ENCODE measurements around the gene TENT5C. TPM values are rescaled to one million over a fixed set of nuclear protein-coding genes. Genes with fewer than 3 reads are reported as not detected.

Gene TENT5C
- total RNA-seq, 4 donors from 2014 or later, result 0.27 to 2.8 (median 1.3) TPM

GRCh38 chr1:117621316-117621715 is 15.5 kb downstream of the TENT5C start:
- Histone ChIP-seq H3K27me3 (peaks cover 0 to 10% (median 0%) of the 10 kb centered on the region in 4 donors), H3K4me3 (no peak overlapping the region), H3K36me3 (peaks cover 0 to 19% (median 0%) of the 10 kb centered on the region in 3 donors), H3K9me3 (no peaks in the 10 kb centered on the region), H3K4me1 (no peaks in the 10 kb centered on the region), H3K27ac (no peak overlapping the region)
- 87 to 97% methylated on average over 4 of the region's 4 CpGs for WGBS, 2 donors
- TF ChIP-seq CTCF (IDR thresholded peaks at IDR 0.05) (no peak), POLR2A (IDR thresholded peaks at IDR 0.05) (no peak)
- no peak for DNase-seq
- intact Hi-C loops (cut with DNase I), result no loop called here

- Histone ChIP-seq H3K27me3 (peaks cover 0 to 6% (median 0%) of the 10 kb centered on the region in 4 donors), H3K27ac (no peak overlapping the region), H3K9me3 (no peaks in the 10 kb centered on the region), H3K4me1 (no peaks in the 10 kb centered on the region), H3K36me3 (peaks cover 0 to 19% (median 0%) of the 10 kb centered on the region in 3 donors), H3K4me3 (no peak overlapping the region)
- TF ChIP-seq POLR2A (IDR thresholded peaks at IDR 0.05), result no peak
- TF ChIP-seq CTCF (IDR thresholded peaks at IDR 0.05), result no peak
- WGBS, 2 donors, result 81 to 85% methylated on average over 4 to 6 of the region's 14 CpGs
- no peak for DNase-seq
- intact Hi-C loops (cut with DNase I), result no loop called here
These were observed 16.9 kb downstream of the TENT5C start for GRCh38 chr1:117622726-117623125.

DNA sequence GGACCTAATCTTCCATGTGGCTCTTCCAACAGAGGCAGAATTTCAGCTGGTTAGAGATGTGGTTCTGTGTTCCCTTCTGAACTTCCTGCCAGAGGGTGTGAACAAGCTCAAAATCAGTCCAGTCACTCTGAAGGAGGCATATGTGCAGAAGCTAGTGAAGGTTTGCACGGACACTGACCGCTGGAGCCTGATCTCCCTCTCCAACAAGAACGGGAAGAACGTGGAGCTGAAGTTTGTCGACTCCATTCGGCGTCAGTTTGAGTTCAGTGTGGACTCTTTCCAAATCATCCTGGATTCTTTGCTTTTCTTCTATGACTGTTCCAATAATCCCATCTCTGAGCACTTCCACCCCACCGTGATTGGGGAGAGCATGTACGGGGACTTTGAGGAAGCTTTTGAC is 17.3 kb downstream of the TENT5C start:
- DNase-seq, result no peak
- no peaks in the 10 kb centered on the region for H3K4me1 ChIP-seq
- H3K27ac ChIP-seq, result no peak overlapping the region
- H3K36me3 ChIP-seq, result peaks cover 0 to 19% (median 0%) of the 10 kb centered on the region in 3 donors
- H3K27me3 ChIP-seq, result peaks cover 0 to 6% (median 0%) of the 10 kb centered on the region in 4 donors
- H3K9me3 ChIP-seq, result no peaks in the 10 kb centered on the region
- intact Hi-C loops (cut with DNase I), result no loop called here
- H3K4me3 ChIP-seq, result no peak overlapping the region
- TF ChIP-seq CTCF (IDR thresholded peaks at IDR 0.05) (no peak), POLR2A (IDR thresholded peaks at IDR 0.05) (no peak)
- 75 to 86% methylated on average over 7 to 9 of the region's 9 CpGs for WGBS, 2 donors

DNA sequence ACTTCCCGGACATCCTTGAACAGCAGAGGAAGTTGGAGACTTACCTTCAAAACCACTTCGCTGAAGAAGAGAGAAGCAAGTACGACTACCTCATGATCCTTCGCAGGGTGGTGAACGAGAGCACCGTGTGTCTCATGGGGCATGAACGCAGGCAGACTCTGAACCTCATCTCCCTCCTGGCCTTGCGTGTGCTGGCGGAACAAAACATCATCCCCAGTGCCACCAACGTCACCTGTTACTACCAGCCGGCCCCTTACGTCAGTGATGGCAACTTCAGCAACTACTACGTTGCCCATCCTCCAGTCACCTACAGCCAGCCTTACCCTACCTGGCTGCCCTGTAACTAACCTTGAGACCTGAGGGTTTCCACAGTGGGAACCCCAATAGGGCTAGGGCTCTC is 17.9 kb downstream of the TENT5C start:
- TF ChIP-seq CTCF (IDR thresholded peaks at IDR 0.05) (no peak), POLR2A (IDR thresholded peaks at IDR 0.05) (no peak)
- Histone ChIP-seq H3K36me3 (peaks cover 0 to 19% (median 0%) of the 10 kb centered on the region in 3 donors), H3K4me3 (no peak overlapping the region), H3K9me3 (no peaks in the 10 kb centered on the region), H3K27me3 (peaks cover 0 to 6% (median 0%) of the 10 kb centered on the region in 4 donors), H3K27ac (no peak overlapping the region), H3K4me1 (no peaks in the 10 kb centered on the region)
- intact Hi-C loops (cut with DNase I), result no loop called here
- DNase-seq, result no peak
- WGBS, 2 donors, result 96 to 97% methylated on average over 11 to 13 of the region's 13 CpGs

- intact Hi-C loops (cut with DNase I), result no loop called here
- Histone ChIP-seq H3K36me3 (peaks cover 0 to 18% (median 0%) of the 10 kb centered on the region in 3 donors), H3K4me3 (no peak overlapping the region), H3K4me1 (no peaks in the 10 kb centered on the region), H3K27me3 (peaks cover 0 to 18% (median 0%) of the 10 kb centered on the region in 4 donors), H3K27ac (no peak overlapping the region), H3K9me3 (no peaks in the 10 kb centered on the region)
- no peak for DNase-seq
- 71 to 79% methylated on average over 4 to 6 of the region's 6 CpGs for WGBS, 2 donors
- TF ChIP-seq POLR2A (IDR thresholded peaks at IDR 0.05), result no peak
- no peak for TF ChIP-seq CTCF (IDR thresholded peaks at IDR 0.05)
These were observed 21.8 kb downstream of the TENT5C start for GRCh38 chr1:117627546-117628130.
